ENCODE results near the gene GTSE1. TPM values are rescaled to one million over a fixed set of nuclear protein-coding genes. Genes with fewer than 3 reads are reported as not detected.

GTSE1 gene
- total and polyA plus RNA-seq, 2 of the 13 experiments (the other 11 are each of a cell fraction or from before 2014, with no cell fraction given): 10.7 to 13.5 TPM

DNA sequence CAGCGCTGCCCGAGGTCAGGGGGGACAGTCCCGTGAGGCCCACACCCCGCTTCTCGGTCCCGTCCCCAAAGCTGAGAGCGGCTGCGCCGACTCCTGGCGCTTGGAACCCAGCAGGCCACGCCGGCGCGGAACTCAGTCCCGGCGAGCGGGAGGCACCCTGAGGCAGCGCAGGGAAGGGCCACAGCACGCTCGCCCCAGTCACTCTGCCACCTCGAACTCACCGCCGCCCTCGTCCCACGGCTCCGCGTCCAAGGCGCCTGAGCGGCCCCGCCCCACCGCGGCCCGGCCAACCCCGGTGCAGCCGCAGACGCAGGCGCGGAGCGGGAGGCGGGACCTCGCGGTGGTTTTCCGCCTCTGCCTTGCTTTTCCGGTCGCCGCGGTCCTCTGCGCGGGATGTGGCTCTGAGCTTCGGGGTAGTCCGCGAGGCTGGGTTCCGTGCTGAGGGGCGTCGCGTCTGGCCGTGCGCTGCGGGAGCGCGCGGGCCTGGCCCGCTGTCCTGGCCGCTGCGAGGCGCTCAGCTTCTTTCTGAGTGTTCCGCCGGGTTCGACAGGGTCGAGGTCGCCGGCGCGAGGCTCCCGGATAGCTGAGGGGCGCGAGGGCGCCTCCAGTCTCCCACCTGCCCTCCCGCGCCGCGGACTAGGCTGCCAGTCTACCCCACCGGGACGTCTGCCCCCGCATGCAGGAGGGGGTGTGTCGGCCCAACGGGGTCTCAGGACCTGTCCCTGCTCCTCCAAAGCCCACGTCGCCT lies 46.5 kb upstream of the GTSE1 start, which contains the start of gene CDPF1 (continued):
- TF ChIP-seq ZBTB44 (CRISPR knock-in tag; IDR thresholded peaks at IDR 0.05): no peak
- TF ChIP-seq ZSCAN25 (CRISPR knock-in tag; IDR thresholded peaks at IDR 0.05): peak; percentile 58; the same call in 1 of the 2 replicates
- TF ChIP-seq PCBP2 (optimal IDR thresholded peaks at IDR 0.05; ENCODE audit: low read depth, low read length, poor library complexity, severe bottlenecking): no peak
- peak; percentile 9; the same call in 1 of the 2 replicates for TF ChIP-seq ZNF296 (CRISPR knock-in tag; conservative IDR thresholded peaks at IDR 0.05)
- 0 out of 2 replicates have a peak, but pooled peaks have one; percentile 81 for TF ChIP-seq ZNF354B (CRISPR knock-in tag; IDR thresholded peaks at IDR 0.05)
- TF ChIP-seq FOXP1 (IDR thresholded peaks at IDR 0.05): no peak
- no peak for TF ChIP-seq FOXP1 (CRISPR knock-in tag; IDR thresholded peaks at IDR 0.05)
- no peak for TF ChIP-seq ZNF597 (CRISPR knock-in tag; IDR thresholded peaks at IDR 0.05)
- peak; percentile 89 for TF ChIP-seq SAP130 (CRISPR knock-in tag; IDR thresholded peaks at IDR 0.05; ENCODE audit: low read depth)
- TF ChIP-seq SIX1 (CRISPR knock-in tag; IDR thresholded peaks at IDR 0.05; ENCODE audit: borderline replicate concordance): no peak
- TF ChIP-seq RARA (CRISPR knock-in tag; IDR thresholded peaks at IDR 0.05): no peak
- TF ChIP-seq NFE2L1 (CRISPR knock-in tag; IDR thresholded peaks at IDR 0.05; ENCODE audit: borderline replicate concordance): no peak
- TF ChIP-seq FOXJ3 (CRISPR knock-in tag; IDR thresholded peaks at IDR 0.05; ENCODE audit: borderline replicate concordance): no peak
- TF ChIP-seq ZNF12 (CRISPR knock-in tag; IDR thresholded peaks at IDR 0.05): peak; percentile 14; the same call in 1 of the 2 replicates
- no peak for TF ChIP-seq ZNF292 (CRISPR knock-in tag; IDR thresholded peaks at IDR 0.05; ENCODE audit: borderline replicate concordance, low read depth)
- peak; percentile 93 for TF ChIP-seq TSC22D2 (CRISPR knock-in tag; IDR thresholded peaks at IDR 0.05; ENCODE audit: borderline replicate concordance)
- TF ChIP-seq SUZ12 (IDR thresholded peaks at IDR 0.05; ENCODE audit: low read depth, low read length): no peak
- TF ChIP-seq ZNF766 (CRISPR knock-in tag; IDR thresholded peaks at IDR 0.05; ENCODE audit: borderline replicate concordance): peak; percentile 83; the same call in 1 of the 2 replicates
- TF ChIP-seq PLRG1 (conservative IDR thresholded peaks at IDR 0.05): no peak
- TF ChIP-seq, protein P1, sequence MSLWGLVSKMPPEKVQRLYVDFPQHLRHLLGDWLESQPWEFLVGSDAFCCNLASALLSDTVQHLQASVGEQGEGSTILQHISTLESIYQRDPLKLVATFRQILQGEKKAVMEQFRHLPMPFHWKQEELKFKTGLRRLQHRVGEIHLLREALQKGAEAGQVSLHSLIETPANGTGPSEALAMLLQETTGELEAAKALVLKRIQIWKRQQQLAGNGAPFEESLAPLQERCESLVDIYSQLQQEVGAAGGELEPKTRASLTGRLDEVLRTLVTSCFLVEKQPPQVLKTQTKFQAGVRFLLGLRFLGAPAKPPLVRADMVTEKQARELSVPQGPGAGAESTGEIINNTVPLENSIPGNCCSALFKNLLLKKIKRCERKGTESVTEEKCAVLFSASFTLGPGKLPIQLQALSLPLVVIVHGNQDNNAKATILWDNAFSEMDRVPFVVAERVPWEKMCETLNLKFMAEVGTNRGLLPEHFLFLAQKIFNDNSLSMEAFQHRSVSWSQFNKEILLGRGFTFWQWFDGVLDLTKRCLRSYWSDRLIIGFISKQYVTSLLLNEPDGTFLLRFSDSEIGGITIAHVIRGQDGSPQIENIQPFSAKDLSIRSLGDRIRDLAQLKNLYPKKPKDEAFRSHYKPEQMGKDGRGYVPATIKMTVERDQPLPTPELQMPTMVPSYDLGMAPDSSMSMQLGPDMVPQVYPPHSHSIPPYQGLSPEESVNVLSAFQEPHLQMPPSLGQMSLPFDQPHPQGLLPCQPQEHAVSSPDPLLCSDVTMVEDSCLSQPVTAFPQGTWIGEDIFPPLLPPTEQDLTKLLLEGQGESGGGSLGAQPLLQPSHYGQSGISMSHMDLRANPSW (CRISPR knock-in tag; IDR thresholded peaks at IDR 0.05; ENCODE audit: borderline replicate concordance): 0 out of 2 replicates have a peak, but pooled peaks have one; percentile 77
- peak; percentile 88 for TF ChIP-seq HOXA9 (CRISPR knock-in tag; IDR thresholded peaks at IDR 0.05; ENCODE audit: borderline replicate concordance)
- no peak; the same call in none of the 2 replicates for TF ChIP-seq ATF7-NPFF (CRISPR knock-in tag; IDR thresholded peaks at IDR 0.05; ENCODE audit: low read depth)
- peak; percentile 83 for TF ChIP-seq ZNF747 (CRISPR knock-in tag; IDR thresholded peaks at IDR 0.05; ENCODE audit: borderline replicate concordance)
- TF ChIP-seq ZNF335 (CRISPR knock-in tag; IDR thresholded peaks at IDR 0.05): no peak; the same call in 1 of the 2 replicates
- TF ChIP-seq NFYC (CRISPR knock-in tag; IDR thresholded peaks at IDR 0.05): peak; percentile 68
- TF ChIP-seq ZNF567 (CRISPR knock-in tag; IDR thresholded peaks at IDR 0.05; ENCODE audit: borderline replicate concordance): peak; percentile 60; the same call in 1 of the 2 replicates
- peak; percentile 70 for TF ChIP-seq ZC3H13 (CRISPR knock-in tag; IDR thresholded peaks at IDR 0.05)

Data from HepG2 (cell line).